K562 (cell line): ENCODE data around the gene MAPK8IP1. TPM values are rescaled to one million over a fixed set of nuclear protein-coding genes. Genes with fewer than 3 reads are reported as not detected.

Experiments used
- ARID2 ChIP-seq: fragments of 450-650 bp; IDR thresholded peaks from 2 replicates; pipeline ENCODE4 v1.6.1; 2017; ENCODE audit warnings: antibody characterized with exemption, mild to moderate bottlenecking
- BRCA1 ChIP-seq, 2 experiments: fragments of 450-650 bp in 1 of 2; sonication (generic) in 1 of 2; formaldehyde crosslinking in 1 of 2; IDR thresholded peaks; 2 replicates each; pipeline versions ENCODE4 v1.5.0 to v1.6.1; 2017 to 2020; ENCODE audit warnings: mild to moderate bottlenecking in 1 of 2, missing genetic modification reagents in 1 of 2
- CBX5 ChIP-seq: IDR thresholded peaks from 2 replicates; pipeline ENCODE4 v1.6.1; 2014; ENCODE audit warnings: low read depth, borderline replicate concordance
- ERF ChIP-seq: fragments of 450-650 bp; formaldehyde crosslinking; IDR thresholded peaks from 2 replicates; pipeline ENCODE4 v1.4.0; 2020; ENCODE audit warnings: mild to moderate bottlenecking, mixed read lengths
- FIP1L1 ChIP-seq: fragments of 200-400 bp; formaldehyde crosslinking; IDR thresholded peaks from 2 replicates; pipeline ENCODE4 v1.6.1; 2018; ENCODE audit warnings: mild to moderate bottlenecking, low read depth, low read length; ENCODE audit not compliant: poor library complexity, severe bottlenecking
- HNRNPK ChIP-seq: fragments of 200-400 bp; formaldehyde crosslinking; IDR thresholded peaks from one replicate; pipeline ENCODE4 v1.6.1; 2018; ENCODE audit warnings: mild to moderate bottlenecking, low read depth, low read length; ENCODE audit not compliant: poor library complexity, severe bottlenecking
- JUNB ChIP-seq: fragments of 450-650 bp; formaldehyde crosslinking; conservative IDR thresholded peaks from 2 replicates; pipeline ENCODE4 v1.4.0; 2020; ENCODE audit warnings: mild to moderate bottlenecking
- MBD2 ChIP-seq: sonication (generic); IDR thresholded peaks from 2 replicates; pipeline ENCODE4 v1.6.1; 2016; ENCODE audit warnings: low read depth, borderline replicate concordance
- MTA2 ChIP-seq: fragments of 450-650 bp; IDR thresholded peaks from 2 replicates; pipeline ENCODE4 v1.6.1; 2016; ENCODE audit warnings: low read depth
- MTA3 ChIP-seq: fragments of 450-650 bp; formaldehyde crosslinking; IDR thresholded peaks from 2 replicates; pipeline ENCODE4 v1.6.1; 2017; ENCODE audit warnings: mild to moderate bottlenecking, borderline replicate concordance
- NFIX ChIP-seq: fragments of 250-450 bp; sonication (Bioruptor Pico); IDR thresholded peaks from 2 replicates; pipeline ENCODE4 v1.4.0; 2020; ENCODE audit warnings: low read depth, mild to moderate bottlenecking, moderate library complexity
- PHTF2 ChIP-seq: fragments of 250-450 bp; sonication (Bioruptor Pico); IDR thresholded peaks from 2 replicates; pipeline ENCODE4 v1.5.0; 2021; ENCODE audit warnings: mild to moderate bottlenecking
- POLR3G ChIP-seq: IDR thresholded peaks from 2 replicates; pipeline ENCODE4 v1.6.1; 2011; ENCODE audit not compliant: insufficient read length, insufficient replicate concordance; ENCODE audit errors: extremely low read depth
- RBM15 ChIP-seq: fragments of 200-400 bp; formaldehyde crosslinking; IDR thresholded peaks from 2 replicates; pipeline ENCODE4 v1.6.1; 2018; ENCODE audit warnings: mild to moderate bottlenecking, low read length, moderate library complexity; ENCODE audit not compliant: insufficient read depth
- SMAD4 ChIP-seq: fragments of 250-450 bp; sonication (Bioruptor Pico); conservative IDR thresholded peaks from 2 replicates; pipeline ENCODE4 v1.8.0; 2021; ENCODE audit warnings: inconsistent platforms, mild to moderate bottlenecking, moderate library complexity
- SMARCC2 ChIP-seq: fragments of 450-650 bp; IDR thresholded peaks from 2 replicates; pipeline ENCODE4 v1.6.1; 2017; ENCODE audit warnings: antibody characterized with exemption, moderate library complexity, mild to moderate bottlenecking, low read depth
- SRF ChIP-seq, 2 experiments: fragments of 250-450, 450-650 bp in 1 of 2; sonication (Bioruptor Pico) in 1 of 2; sonication (generic) in 1 of 2; formaldehyde crosslinking; IDR thresholded peaks; 2 replicates each; pipeline versions ENCODE4 v1.5.0 to v1.5.1; 2020 to 2022; ENCODE audit warnings: mild to moderate bottlenecking in 1 of 2, missing genetic modification reagents in 1 of 2
- USF1 ChIP-seq: sonication (generic); formaldehyde crosslinking; IDR thresholded peaks from 2 replicates; pipeline ENCODE4 v1.9.0; 2022; ENCODE audit warnings: mild to moderate bottlenecking, missing genetic modification reagents
- ZFP36 ChIP-seq: fragments of 150-350 bp; IDR thresholded peaks from 2 replicates; pipeline ENCODE4 v1.6.1; 2018; ENCODE audit warnings: low read length, low read depth; ENCODE audit not compliant: partially characterized antibody
- ZFX ChIP-seq: sonication (generic); formaldehyde crosslinking; IDR thresholded peaks from 2 replicates; pipeline ENCODE4 v1.8.0; 2022; ENCODE audit warnings: mild to moderate bottlenecking, missing genetic modification reagents, moderate library complexity
- ZMIZ1 ChIP-seq, 2 experiments: fragments of 150-350 bp in 1 of 2; IDR thresholded peaks; 2 replicates each; pipeline ENCODE4 v1.6.1; 2012 to 2016; ENCODE audit warnings: low read depth in 2 of 2, low read length in 2 of 2, mild to moderate bottlenecking in 1 of 2, moderate library complexity in 1 of 2
- ZNF395 ChIP-seq: fragments of 200-800 bp; sonication (Bioruptor generic); IDR thresholded peaks from 2 replicates; pipeline ENCODE4 v1.6.1; 2017; ENCODE audit warnings: missing genetic modification characterization, missing compliant biosample characterization
- ZNF586 ChIP-seq: fragments of 450-650 bp; formaldehyde crosslinking; conservative IDR thresholded peaks from 2 replicates; pipeline ENCODE4 v1.4.0; 2020; ENCODE audit warnings: mild to moderate bottlenecking, moderate library complexity
- ZNF785 ChIP-seq: fragments of 250-450 bp; sonication (Bioruptor Pico); IDR thresholded peaks from 2 replicates; pipeline ENCODE4 v1.4.0; 2020; ENCODE audit warnings: mild to moderate bottlenecking
- ZNF830 ChIP-seq: fragments of 250-450 bp; sonication (Bioruptor Pico); IDR thresholded peaks from 2 replicates; pipeline ENCODE4 v1.5.0; 2021; ENCODE audit warnings: mild to moderate bottlenecking
- polyA plus RNA-seq, 8 experiments: library from polyadenylated mRNA; depleted of rRNA in 4 of 8; stranded (reverse) in 5 of 8; unstranded in 3 of 8; fragments of >200 nt; fragmentation: Nextera tagmentation in 2 of 8; fragmentation: Illumina TruSeq in 1 of 8; extraction: Ambion mirVana in 2 of 8; extraction: Trizol in 1 of 8; gene quantifications; 2 replicates each; pipeline versions ENCODE4 v1.2.1 to v1.2.3, GENCODE V29; 2011 to 2014; ENCODE audit warnings: inconsistent platforms in 1 of 8, missing spikeins in 1 of 8
- total RNA-seq, 7 experiments: library from RNA; depleted of rRNA in 6 of 7; stranded (reverse); fragments of >200 nt in 6 of 7; fragmentation: Illumina TruSeq in 2 of 7; extraction: Trizol in 2 of 7; gene quantifications; 2 replicates each; pipeline versions ENCODE4 v1.2.1 to v1.2.3, GENCODE V29; 2011 to 2021; ENCODE audit warnings: low replicate concordance in 1 of 7

The MAPK8IP1 gene
- total and polyA plus RNA-seq, 9 of the 15 experiments (the other 6 are each of a cell fraction or from before 2014, with no cell fraction given) = 0.13 to 6.9 (median 2.5) TPM

- TF ChIP-seq ZMIZ1 (IDR thresholded peaks at IDR 0.05; ENCODE audit: low read depth in 2 of 2, low read length in 2 of 2) = no peak
- TF ChIP-seq PHTF2 (CRISPR knock-in tag) = no peak
- TF ChIP-seq USF1 (CRISPR knock-in tag) = no peak
- no peak for TF ChIP-seq MTA2
- no peak for TF ChIP-seq SRF (CRISPR knock-in tag; IDR thresholded peaks at IDR 0.05)
- TF ChIP-seq SMARCC2 = no peak
- peak; percentile 12 for TF ChIP-seq FIP1L1
- TF ChIP-seq ERF (CRISPR knock-in tag) = no peak
- no peak for TF ChIP-seq ZNF785 (CRISPR knock-in tag)
- TF ChIP-seq HNRNPK = peak; percentile 49
- TF ChIP-seq ZNF586 (CRISPR knock-in tag) = no peak
- no peak for TF ChIP-seq POLR3G
- TF ChIP-seq MTA3 = no peak
- TF ChIP-seq SMAD4 (CRISPR knock-in tag) = no peak
- TF ChIP-seq RBM15 = no peak
- no peak for TF ChIP-seq JUNB (CRISPR knock-in tag)
- no peak for TF ChIP-seq ZNF830 (CRISPR knock-in tag)
- no peak for TF ChIP-seq NFIX (CRISPR knock-in tag)
- no peak for TF ChIP-seq BRCA1 (IDR thresholded peaks at IDR 0.05)
- TF ChIP-seq BRCA1 (CRISPR knock-in tag; IDR thresholded peaks at IDR 0.05) = no peak
- TF ChIP-seq CBX5 = no peak
- no peak for TF ChIP-seq ZFP36
- TF ChIP-seq ZNF395 (CRISPR knock-in tag) = no peak
- peak; percentile 61 for TF ChIP-seq ZFX
- TF ChIP-seq ARID2 = no peak
- TF ChIP-seq MBD2 = no peak
Observed at GRCh38 chr11:45922425-45923082, 37.1 kb downstream of the MAPK8IP1 start, which contains the start of gene LARGE2 (continued).
